Ecto neural progenitor cell (in vitro differentiated cells): ENCODE results near the gene CRKL.
"Not testable (repeated sequence)": the region's sequence is repeated elsewhere in the genome, so short reads cannot be mapped to it uniquely, and the experiment has no call there.

Experiments
- DNase-seq: peaks from one replicate; pipeline ENCODE4 v3.0.0-alpha.2; 2018; ENCODE audit warnings: low spot score

Gene CRKL

DNA sequence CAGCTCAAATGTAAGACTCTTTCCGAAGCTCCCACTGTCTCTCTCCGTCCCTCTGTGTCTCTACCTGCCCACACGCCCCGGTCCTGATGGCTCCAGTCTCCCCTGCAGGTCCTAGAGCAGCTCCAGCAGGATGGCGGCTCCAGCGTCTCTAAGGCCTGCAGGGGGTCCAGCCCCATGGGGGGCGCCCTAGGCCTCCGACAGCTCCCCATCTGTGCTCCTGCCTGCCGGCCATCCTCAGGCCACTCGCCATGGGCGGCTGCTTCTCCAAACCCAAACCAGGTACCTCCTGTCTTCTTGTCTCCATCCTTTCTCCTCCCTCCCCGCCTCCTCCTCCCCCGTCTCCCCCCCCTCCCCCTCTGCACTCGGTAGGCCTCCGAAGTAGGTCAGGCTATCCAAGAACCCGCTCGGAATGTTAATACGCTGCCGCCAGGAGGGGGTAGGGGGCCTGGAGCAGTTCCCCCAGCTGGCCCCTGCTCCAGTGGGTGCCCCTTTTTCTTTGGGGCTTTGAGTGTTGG, 50.5 kb downstream of the CRKL start:
- DNase-seq: no peak

GRCh38 chr22:20968281-20968977, 51.2 kb downstream of the CRKL start:
- DNase-seq: no peak

- peak; percentile 87 for DNase-seq
Measured at GRCh38 chr22:20970939-20971657, 53.9 kb downstream of the CRKL start.

- not testable (repeated sequence) for DNase-seq
Measured at GRCh38 chr22:20972014-20972694, 54.9 kb downstream of the CRKL start.

GRCh38 chr22:20972933-20973577, 55.8 kb downstream of the CRKL start:
- DNase-seq: no peak

GRCh38 chr22:20973634-20974286, 56.6 kb downstream of the CRKL start:
- no peak for DNase-seq

DNA sequence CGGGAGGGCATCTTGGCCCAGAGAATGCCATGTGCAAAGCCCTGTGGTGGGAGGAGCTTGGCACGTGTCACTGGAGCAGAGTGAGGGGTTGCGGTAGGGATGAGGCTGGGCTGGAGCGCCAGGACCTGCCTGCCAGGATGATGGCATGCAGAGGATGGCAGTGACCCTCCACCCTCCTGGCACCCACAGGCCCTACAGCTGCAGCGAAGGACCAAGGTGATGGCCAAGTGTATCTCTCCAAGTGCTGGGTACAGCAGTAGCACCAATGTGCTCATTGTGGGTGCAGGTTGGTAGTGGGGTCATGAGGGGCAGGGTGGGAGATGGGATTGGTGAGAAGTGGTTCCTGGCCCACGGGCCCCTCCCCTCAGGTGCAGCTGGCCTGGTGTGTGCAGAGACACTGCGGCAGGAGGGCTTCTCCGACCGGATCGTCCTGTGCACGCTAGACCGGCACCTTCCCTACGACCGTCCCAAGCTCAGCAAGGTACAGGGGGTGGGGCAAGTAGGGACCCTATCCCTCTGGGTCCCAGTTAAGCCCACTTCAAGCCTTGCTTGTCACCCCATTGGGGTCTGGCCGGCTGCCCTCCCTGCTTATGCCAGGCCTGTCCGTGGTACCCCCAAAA, 57.2 kb downstream of the CRKL start:
- DNase-seq: no peak

DNA sequence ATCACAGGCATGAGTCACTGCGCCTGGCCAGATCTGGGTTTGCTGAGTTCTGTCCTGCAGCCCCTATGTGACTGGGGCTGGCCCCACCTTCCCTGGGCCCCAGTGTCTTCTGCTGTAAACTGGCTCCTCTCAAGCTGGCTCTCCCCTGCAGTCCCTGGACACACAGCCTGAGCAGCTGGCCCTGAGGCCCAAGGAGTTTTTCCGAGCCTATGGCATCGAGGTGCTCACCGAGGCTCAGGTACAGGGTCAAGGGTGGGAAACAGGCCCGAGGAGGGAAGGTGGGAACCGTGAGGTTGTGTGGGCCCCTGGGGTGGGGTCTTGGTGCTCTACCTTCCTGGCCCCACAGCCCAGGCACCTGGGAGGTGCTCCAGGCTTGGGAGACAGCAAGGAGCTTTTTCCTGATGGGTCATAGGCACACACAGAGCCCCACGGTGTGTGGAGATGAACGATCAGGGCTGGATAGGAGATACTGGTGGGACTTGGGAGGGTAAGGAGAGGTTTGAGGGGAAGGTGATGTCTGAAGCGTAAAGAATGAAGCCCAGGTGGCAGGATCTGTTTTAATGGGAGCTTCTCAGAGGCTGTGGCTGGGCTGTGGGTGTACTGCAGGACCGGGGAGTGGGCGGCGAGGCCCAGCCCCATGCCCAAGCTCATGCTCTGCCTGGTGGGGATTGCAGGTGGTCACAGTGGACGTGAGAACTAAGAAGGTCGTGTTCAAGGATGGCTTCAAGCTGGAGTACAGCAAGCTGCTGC, 58.5 kb downstream of the CRKL start:
- DNase-seq: no peak

- DNase-seq: no peak
Measured at GRCh38 chr22:20976291-20976877, 59.2 kb downstream of the CRKL start.

DNA sequence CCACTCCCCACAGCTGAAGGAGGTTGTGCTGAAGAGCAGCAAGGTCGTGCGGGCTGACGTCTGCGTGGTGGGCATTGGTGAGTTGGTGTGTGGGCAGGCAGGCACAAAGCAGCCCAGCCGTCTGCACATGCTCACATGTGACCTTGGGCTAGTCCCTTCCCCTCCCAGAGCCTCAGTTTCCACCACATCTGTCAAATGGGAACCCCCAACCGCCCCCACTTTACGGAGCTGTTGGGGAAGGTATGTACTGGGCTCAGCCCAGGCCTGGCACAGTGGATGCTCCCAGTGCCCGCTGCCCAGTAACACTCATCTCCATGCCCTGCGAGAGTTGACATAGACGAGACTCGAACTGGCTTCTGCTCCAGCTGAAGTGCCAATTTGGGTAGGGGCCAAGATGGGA, 59.8 kb downstream of the CRKL start:
- DNase-seq: no peak

GRCh38 chr22:20977516-20978170, 60.4 kb downstream of the CRKL start:
- DNase-seq: no peak

- DNase-seq: no peak
Measured at GRCh38 chr22:20978419-20978818, 61.2 kb downstream of the CRKL start.

DNA sequence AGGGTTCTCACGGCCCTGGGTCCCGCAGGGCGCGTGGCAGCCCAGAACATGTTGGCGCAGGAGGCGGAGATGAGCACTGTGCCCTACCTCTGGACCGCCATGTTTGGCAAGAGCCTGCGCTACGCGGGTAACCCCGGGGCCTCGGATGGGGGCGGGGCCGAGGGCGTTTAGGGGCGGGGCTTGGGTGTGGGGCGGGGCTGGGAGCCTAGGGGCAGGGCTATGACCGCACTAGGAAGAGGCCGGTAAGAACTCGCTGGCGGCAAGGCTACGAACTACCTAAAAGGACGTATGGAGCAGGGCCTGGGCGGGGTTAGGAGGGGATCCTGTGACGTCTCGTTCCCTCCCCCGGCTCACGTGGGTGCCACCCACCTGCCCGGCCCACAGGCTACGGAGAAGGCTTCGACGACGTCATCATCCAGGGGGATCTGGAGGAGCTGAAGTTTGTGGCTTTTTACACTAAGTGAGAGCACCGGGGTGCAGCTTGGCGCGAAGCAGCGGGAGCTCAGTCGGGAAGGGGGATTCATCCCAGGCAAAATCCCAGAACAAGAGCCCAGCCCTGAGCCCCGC, 62.1 kb downstream of the CRKL start:
- DNase-seq: peak; percentile 93

- no peak for DNase-seq
Measured at GRCh38 chr22:20979940-20980453, 62.8 kb downstream of the CRKL start.

DNA sequence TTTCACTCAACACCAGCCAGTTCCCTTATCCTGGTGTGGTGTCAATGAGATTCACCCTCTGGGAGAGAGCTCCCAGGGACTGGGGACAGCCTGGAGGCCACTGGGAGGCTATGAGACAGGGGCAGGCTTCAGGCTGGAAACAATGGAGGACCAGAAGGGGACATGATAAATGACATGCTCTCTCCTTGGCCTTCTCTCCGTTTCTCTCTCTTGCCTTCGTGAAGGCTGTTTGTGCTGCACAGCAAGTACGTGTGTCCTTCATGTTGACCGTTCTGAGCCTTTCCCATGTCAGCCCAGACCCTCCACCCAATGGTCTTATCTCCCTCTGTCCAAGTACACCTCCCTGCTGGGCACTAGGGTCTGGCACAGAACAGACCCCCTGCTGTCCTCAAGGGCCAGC, 63.3 kb downstream of the CRKL start:
- DNase-seq: no peak

- DNase-seq: no peak
Measured at GRCh38 chr22:20980938-20981722, 63.9 kb downstream of the CRKL start.

- DNase-seq: peak; percentile 90
Measured at GRCh38 chr22:20981787-20982562, 64.8 kb downstream of the CRKL start, which contains the start of gene LZTR1. Gene LZTR1, plus strand, starts transcription at chr22:20982297. Its CDS starts 75 bp downstream, at chr22:20982372.

DNA sequence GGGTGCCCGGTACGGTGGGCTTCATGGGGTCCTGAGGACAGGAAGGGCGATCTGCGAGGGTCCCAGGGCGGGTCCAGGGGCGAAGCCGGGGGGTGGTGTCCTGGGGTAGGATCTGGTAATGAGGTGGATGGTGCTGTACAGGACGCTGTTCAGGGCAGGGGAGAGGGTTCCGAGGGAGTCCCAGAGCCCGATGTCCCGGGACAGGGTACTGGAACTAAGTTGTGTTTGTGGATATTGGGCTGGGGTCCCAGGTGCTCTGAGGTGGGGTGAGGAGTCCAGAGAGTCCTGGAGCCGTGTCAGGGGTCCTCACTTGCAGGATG, 65.3 kb downstream of the CRKL start:
- DNase-seq: no peak
